K562 (cell line): ENCODE data around the gene RASGRP1. TPM values are rescaled to one million over a fixed set of nuclear protein-coding genes. Genes with fewer than 3 reads are reported as not detected.

Experiments used
- ARID1B ChIP-seq: fragments of 450-650 bp; IDR thresholded peaks from 2 replicates; pipeline ENCODE4 v1.6.1; 2016; ENCODE audit warnings: antibody characterized with exemption, mild to moderate bottlenecking, inconsistent platforms
- CBFA2T2 ChIP-seq: fragments of 450-650 bp; conservative IDR thresholded peaks from 2 replicates; pipeline ENCODE4 v1.6.1; 2017; ENCODE audit warnings: mild to moderate bottlenecking
- CBFB ChIP-seq: sonication (generic); formaldehyde crosslinking; IDR thresholded peaks from 2 replicates; pipeline ENCODE4 v1.4.0; 2020; ENCODE audit warnings: mild to moderate bottlenecking, missing genetic modification reagents
- E2F5 ChIP-seq: sonication (generic); formaldehyde crosslinking; IDR thresholded peaks from 2 replicates; pipeline ENCODE4 v1.8.0; 2022; ENCODE audit warnings: mild to moderate bottlenecking, missing genetic modification reagents
- EP300 ChIP-seq: IDR thresholded peaks from 2 replicates; pipeline ENCODE4 v1.6.1; 2012; ENCODE audit warnings: low read length, improper control_type of control experiment
- HDAC2 ChIP-seq: fragments of 450-650 bp; IDR thresholded peaks from 2 replicates; pipeline ENCODE4 v1.6.1; 2016; ENCODE audit warnings: mild to moderate bottlenecking
- KLF6 ChIP-seq: fragments of 250-450 bp; sonication (Bioruptor Pico); IDR thresholded peaks from 2 replicates; pipeline ENCODE4 v1.4.0; 2020; ENCODE audit warnings: mild to moderate bottlenecking, moderate library complexity, borderline replicate concordance
- PATZ1 ChIP-seq: fragments of 250-450 bp; sonication (Bioruptor Pico); IDR thresholded peaks from 2 replicates; pipeline ENCODE4 v1.5.0; 2020; ENCODE audit warnings: mild to moderate bottlenecking, borderline replicate concordance
- PKNOX1 ChIP-seq: fragments of 450-650 bp; IDR thresholded peaks from 2 replicates; pipeline ENCODE4 v1.6.1; 2016
- RCOR1 ChIP-seq, 2 experiments: IDR thresholded peaks; 2 replicates each; pipeline ENCODE4 v1.6.1; 2012; ENCODE audit warnings: low read depth in 2 of 2, low read length in 2 of 2, borderline replicate concordance in 1 of 2, improper control_type of control experiment in 1 of 2
- RNF219 ChIP-seq: fragments of 250-450 bp; sonication (Bioruptor Pico); IDR thresholded peaks from 2 replicates; pipeline ENCODE4 v1.5.0; 2022; ENCODE audit warnings: mild to moderate bottlenecking
- TBL1XR1 ChIP-seq, 2 experiments: IDR thresholded peaks; 2 replicates each; pipeline ENCODE4 v1.6.1; 2012; ENCODE audit warnings: improper control_type of control experiment in 2 of 2, low read length in 2 of 2, mild to moderate bottlenecking in 1 of 2
- TFAM ChIP-seq: fragments of 250-450 bp; sonication (Bioruptor Pico); conservative IDR thresholded peaks from 2 replicates; pipeline ENCODE4 v1.5.0; 2021; ENCODE audit warnings: mild to moderate bottlenecking, moderate library complexity
- ZBTB5 ChIP-seq: fragments of 450-650 bp; IDR thresholded peaks from 2 replicates; pipeline ENCODE4 v1.6.1; 2017; ENCODE audit warnings: antibody characterized with exemption
- ZNF3 ChIP-seq: fragments of 250-450 bp; sonication (Bioruptor Pico); IDR thresholded peaks from 2 replicates; pipeline ENCODE4 v1.5.0; 2021; ENCODE audit warnings: mild to moderate bottlenecking, moderate library complexity
- ZNF354B ChIP-seq: fragments of 250-450 bp; sonication (Bioruptor Pico); IDR thresholded peaks from 2 replicates; pipeline ENCODE4 v1.4.0; 2020
- ZNF436 ChIP-seq: fragments of 250-450, 450-650 bp; sonication (Bioruptor Pico); formaldehyde crosslinking; IDR thresholded peaks from 2 replicates; pipeline ENCODE4 v1.7.0; 2020; ENCODE audit warnings: mild to moderate bottlenecking
- ZNF79 ChIP-seq: fragments of 250-450 bp; sonication (Bioruptor Pico); IDR thresholded peaks from 2 replicates; pipeline ENCODE4 v1.4.0; 2020; ENCODE audit warnings: low read depth, mild to moderate bottlenecking, moderate library complexity
- polyA plus RNA-seq, 8 experiments: library from polyadenylated mRNA; depleted of rRNA in 4 of 8; stranded (reverse) in 5 of 8; unstranded in 3 of 8; fragments of >200 nt; fragmentation: Nextera tagmentation in 2 of 8; fragmentation: Illumina TruSeq in 1 of 8; extraction: Ambion mirVana in 2 of 8; extraction: Trizol in 1 of 8; gene quantifications; 2 replicates each; pipeline versions ENCODE4 v1.2.1 to v1.2.3, GENCODE V29; 2011 to 2014; ENCODE audit warnings: inconsistent platforms in 1 of 8, missing spikeins in 1 of 8
- total RNA-seq, 7 experiments: library from RNA; depleted of rRNA in 6 of 7; stranded (reverse); fragments of >200 nt in 6 of 7; fragmentation: Illumina TruSeq in 2 of 7; extraction: Trizol in 2 of 7; gene quantifications; 2 replicates each; pipeline versions ENCODE4 v1.2.1 to v1.2.3, GENCODE V29; 2011 to 2021; ENCODE audit warnings: low replicate concordance in 1 of 7

The RASGRP1 gene
- total and polyA plus RNA-seq, 9 of the 15 experiments (the other 6 are each of a cell fraction or from before 2014, with no cell fraction given), result 0.14 to 0.72 (median 0.31) TPM

GRCh38 chr15:38593524-38593923 lies 28.9 kb upstream of the RASGRP1 start (continued):
- TF ChIP-seq CBFA2T2 (no peak), ZNF354B (CRISPR knock-in tag) (no peak), ZNF3 (CRISPR knock-in tag) (no peak), ZNF79 (no peak), CBFB (CRISPR knock-in tag) (no peak), HDAC2 (no peak), ARID1B (peak; percentile 21; the same call in 1 of the 2 replicates), ZNF436 (CRISPR knock-in tag) (no peak), TFAM (CRISPR knock-in tag) (no peak), TBL1XR1 (IDR thresholded peaks at IDR 0.05; ENCODE audit: low read length in 2 of 2) (peak in 1 of 2 experiments; percentile 59; a peak in 2 of 4 replicates), EP300 (no peak), ZBTB5 (no peak), RCOR1 (IDR thresholded peaks at IDR 0.05; ENCODE audit: borderline replicate concordance in 1 of 2, low read depth in 2 of 2, low read length in 2 of 2) (peak in 1 of 2 experiments; percentile 54; a peak in 2 of 4 replicates), E2F5 (CRISPR knock-in tag) (no peak), RNF219 (CRISPR knock-in tag) (no peak), PATZ1 (no peak), PKNOX1 (0 out of 2 replicates have a peak, but pooled peaks have one; percentile 19), KLF6 (CRISPR knock-in tag) (no peak)
